Measurements from ENCODE around the gene CEP55.
A peak's percentile ranks its signal among the peaks of the same experiment; 100 is the strongest.

CEP55 gene

DNA sequence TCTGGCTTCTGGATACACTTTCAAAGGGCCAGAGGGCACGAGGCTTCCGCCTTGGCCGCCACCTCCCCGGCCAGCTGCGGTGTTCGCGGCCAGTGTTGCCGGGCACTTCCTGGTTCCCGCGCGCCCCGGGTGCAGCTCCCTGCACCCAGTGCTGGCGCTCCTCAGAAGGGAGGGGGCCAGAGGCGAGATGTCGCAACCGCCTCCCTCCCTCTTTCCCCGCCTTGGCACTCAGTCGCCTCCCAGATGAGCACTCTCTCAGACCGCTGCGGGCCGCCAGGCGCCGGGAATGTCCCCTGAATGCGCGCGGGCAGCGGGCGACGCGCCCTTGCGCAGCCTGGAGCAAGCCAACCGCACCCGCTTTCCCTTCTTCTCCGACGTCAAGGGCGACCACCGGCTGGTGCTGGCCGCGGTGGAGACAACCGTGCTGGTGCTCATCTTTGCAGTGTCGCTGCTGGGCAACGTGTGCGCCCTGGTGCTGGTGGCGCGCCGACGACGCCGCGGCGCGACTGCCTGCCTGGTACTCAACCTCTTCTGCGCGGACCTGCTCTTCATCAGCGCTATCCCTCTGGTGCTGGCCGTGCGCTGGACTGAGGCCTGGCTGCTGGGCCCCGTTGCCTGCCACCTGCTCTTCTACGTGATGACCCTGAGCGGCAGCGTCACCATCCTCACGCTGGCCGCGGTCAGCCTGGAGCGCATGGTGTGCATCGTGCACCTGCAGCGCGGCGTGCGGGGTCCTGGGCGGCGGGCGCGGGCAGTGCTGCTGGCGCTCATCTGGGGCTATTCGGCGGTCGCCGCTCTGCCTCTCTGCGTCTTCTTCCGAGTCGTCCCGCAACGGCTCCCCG, 70.2 kb downstream of the CEP55 start, which contains the start of gene FFAR4:
Gene FFAR4 (plus strand): TSS at position 231 of the 842 bp plus-strand sequence. CDS start 56 bp downstream, at position 287.
- peak; percentile 34 for DNase-seq (ENCODE audit: low spot score)

DNA sequence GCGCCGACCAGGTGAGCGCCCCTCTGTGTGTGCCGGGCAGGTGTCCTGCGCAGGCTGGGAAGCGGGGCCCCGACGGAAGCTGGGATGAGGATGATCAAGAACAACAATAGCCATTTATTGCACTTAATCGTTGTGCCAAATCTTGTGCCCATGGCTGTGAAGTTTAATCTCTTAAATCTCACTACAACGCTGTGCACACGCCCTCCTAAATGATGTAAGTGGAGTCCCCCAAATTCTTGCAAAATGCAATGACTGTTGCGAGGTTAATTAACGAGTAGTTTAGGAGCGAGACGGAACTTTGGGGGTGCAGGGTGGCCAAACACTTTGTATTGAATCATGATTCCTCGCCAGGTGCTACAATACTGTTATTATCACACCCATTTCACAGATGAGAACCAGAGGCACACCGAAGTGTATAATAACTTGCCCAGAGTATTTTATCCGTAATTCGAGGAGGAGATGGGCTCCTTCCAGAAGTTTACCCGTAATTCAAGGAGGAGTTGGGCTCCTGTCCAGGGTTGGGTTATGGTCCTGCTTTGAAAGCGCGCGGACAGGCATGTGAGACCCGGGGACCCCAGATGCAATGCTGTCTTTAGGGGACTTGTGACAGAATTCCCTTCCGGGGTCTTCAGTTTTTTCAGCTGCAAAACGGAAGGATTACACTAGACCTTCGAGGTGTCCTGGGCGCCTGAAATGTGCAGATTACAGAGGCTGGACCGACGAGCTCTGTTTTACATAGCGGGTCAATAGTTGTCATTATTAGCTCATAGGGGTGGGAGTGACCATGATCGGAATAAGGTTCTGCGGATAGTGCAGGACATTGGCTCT, 71.1 kb downstream of the CEP55 start:
- DNase-seq (ENCODE audit: low spot score) = no peak

DNA sequence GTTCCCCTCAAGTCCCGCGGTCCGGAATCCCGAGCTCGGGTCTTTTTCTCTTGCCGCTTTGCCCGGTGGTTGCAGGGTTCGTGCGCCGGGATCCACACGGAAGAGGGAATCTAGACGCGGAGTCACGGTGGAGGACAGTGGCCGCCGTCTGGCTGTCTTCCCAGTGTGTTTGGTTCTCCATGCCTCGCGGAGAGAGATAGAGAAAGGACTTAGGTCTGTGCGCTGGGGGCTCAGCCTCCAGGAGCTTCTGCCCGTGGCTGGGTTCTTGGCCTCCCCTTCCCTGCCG, 71.6 kb downstream of the CEP55 start:
- peak; percentile 19 for DNase-seq (ENCODE audit: low spot score)

DNA sequence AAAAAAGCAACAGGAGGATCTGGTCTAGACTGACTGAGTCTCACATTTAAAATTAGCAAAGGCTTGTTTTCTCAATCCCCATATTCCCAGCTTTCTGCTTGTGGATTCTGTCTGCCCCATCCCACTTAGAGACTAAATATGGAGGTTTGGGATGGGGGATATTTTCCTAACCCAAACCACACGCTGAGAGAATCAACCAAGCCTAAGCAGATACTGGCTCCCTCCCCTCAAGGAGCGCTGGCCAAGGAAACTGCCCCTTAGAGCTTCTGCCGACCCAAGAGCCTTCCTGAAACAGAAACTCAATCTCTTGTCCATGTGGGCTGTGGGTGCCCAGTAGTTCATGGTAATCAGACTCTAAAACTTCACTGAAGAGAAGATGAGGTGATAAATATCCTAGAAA, 74.0 kb downstream of the CEP55 start:
- no peak for DNase-seq (ENCODE audit: low spot score)

DNA sequence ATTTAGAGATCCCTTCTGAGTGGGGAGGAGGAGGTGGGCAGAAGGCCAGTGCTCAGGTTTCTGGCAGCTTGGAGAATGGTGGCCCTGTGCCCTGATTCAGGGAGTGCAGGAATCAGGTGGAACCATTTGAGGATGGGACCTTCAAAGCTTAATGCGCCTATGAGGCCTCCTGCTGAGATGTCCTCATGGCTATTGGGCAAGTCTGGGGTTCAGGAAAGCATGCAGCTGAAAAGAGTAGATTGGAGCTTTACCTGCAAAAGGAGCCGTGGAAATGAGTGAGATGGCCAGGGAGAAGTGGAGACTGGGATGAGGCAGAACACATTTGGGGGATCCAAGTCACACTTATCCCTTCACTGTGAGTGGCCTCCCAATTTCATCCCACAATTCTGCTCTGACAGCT, 76.2 kb downstream of the CEP55 start:
- no peak for DNase-seq (ENCODE audit: low spot score)

DNA sequence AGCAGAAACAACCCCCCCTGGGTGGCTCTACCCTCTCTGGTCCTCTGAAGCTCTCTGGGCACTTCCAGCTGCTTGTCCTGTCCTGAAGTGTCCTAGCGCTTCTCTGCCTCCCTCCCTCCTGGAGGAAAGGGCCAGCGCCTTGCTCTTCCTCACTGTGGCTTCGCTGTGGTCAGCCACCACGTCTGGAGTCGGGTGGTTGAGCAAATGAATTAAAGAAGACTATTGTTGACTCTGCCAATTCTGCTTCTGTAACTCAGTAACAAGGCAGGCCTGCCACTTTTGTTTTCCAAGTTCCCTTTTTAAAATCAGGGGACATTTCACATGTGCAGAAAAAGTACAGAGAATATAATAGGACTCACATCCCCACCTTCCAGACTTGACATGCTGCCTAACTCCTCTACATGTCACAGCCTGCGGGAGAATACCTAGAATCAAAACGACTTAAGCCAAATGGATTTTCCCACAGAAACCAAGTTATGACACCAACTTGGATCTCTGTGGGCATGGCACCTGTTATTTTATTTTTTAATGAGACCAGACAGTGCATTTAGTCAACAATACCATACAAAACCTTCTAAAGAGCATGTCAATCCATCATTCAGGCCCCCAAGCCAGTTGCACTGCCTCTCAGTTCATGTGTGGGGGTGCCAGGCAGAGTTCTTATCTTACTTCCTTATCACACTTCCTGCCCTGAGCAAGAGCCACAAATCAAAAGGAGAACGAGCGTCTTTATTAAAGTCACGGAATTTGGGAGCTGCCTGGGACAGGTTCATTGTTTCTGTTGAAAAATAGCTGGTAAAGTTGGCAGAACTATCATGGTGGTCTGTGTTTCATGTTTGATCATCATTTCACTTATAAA, 76.9 kb downstream of the CEP55 start:
- DNase-seq (ENCODE audit: low spot score) = no peak

DNA sequence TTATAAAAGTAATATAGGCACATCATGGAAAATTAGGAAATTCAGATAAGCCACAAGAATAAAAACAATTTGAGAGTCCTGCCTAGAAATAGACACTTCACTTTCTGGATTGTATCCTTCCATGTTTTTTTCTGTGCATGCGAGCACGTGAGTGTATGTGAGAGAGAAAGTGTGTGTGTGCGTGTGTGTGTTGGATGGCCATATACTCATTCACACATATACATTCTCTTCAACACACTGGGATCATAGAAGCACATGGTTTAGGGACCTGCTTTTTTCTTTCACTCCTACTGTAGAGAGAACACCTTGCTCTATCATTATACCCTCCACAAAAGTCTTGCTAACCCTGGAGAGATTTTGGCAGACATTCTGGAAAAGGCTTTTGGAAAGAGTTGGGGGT, 77.5 kb downstream of the CEP55 start:
- no peak for DNase-seq (ENCODE audit: low spot score)

DNA sequence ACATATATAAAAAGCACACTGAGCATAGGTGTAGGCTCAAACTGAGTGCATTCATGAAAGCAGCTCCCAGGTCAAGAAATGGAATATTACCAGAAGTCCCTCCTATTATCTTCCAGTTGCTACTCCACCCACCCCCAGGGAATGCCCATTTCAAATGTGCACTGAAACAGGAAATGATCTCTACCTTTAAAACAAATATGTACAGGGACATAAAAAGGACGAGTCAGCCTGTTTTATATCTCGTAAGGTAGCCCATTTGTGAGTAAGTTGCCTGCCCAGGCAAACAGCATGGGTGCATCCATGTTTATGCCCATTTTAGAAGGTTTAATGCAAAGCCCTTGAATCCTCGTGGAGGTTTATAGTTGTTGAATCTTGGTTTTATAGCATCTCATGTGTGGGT, 80.5 kb downstream of the CEP55 start:
- no peak for DNase-seq (ENCODE audit: low spot score)

DNA sequence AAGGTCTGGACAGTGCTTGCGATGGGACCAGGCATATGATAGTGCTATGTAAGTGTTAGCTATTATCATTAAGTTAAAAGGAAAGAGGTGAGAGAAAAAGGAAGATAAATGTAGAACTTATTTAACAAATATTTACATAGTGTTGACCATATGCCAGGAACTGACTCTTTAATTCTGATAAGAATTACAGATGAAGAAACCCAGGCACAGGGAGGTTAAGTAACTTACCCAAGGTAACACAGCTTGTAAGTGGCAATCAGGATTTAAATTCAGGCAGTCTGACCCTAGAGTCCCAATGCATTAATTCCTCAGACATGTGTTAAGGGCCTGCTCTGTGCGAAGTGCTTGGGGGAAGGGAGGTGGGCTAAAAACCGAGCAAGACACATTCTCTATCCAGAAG, 81.2 kb downstream of the CEP55 start:
- no peak for DNase-seq (ENCODE audit: low spot score)
